Measurements from ENCODE around the gene RBMS3. TPM values are rescaled to one million over a fixed set of nuclear protein-coding genes. Genes with fewer than 3 reads are reported as not detected.

RBMS3 gene
- total RNA-seq, 2 donors from 2014 or later, result 31.7 to 45.1 TPM

- no peak for TF ChIP-seq CTCF (IDR thresholded peaks at IDR 0.05)
- no peak for TF ChIP-seq POLR2AphosphoS5 (IDR thresholded peaks at IDR 0.05)
- TF ChIP-seq POLR2A (IDR thresholded peaks at IDR 0.05), result no peak
- Histone ChIP-seq H3K4me3 (no peak overlapping the region), H3K36me3 (no peaks in the 10 kb centered on the region), H3K27me3 (replicated peaks; ENCODE audit: insufficient read depth) (no peaks in the 10 kb centered on the region), H3K4me1 (replicated peaks) (no peaks in the 10 kb centered on the region), H3K27ac (no peak overlapping the region), H3K9me3 (no peaks in the 10 kb centered on the region)
- DNase-seq (ENCODE audit: low spot score), result no peak
- intact Hi-C loops (cut with DNase I), result no loop called here
- 97% methylated on average over 1 of the region's 1 CpG for WGBS
These were observed 692.9 kb downstream of the RBMS3 start for GRCh38 chr3:29973763-29974162.

- Histone ChIP-seq H3K4me3 (no peak overlapping the region), H3K9me3 (no peaks in the 10 kb centered on the region), H3K27me3 (replicated peaks; ENCODE audit: insufficient read depth) (no peaks in the 10 kb centered on the region), H3K36me3 (no peaks in the 10 kb centered on the region), H3K27ac (no peak overlapping the region), H3K4me1 (replicated peaks) (no peaks in the 10 kb centered on the region)
- TF ChIP-seq POLR2AphosphoS5 (IDR thresholded peaks at IDR 0.05) (no peak), POLR2A (IDR thresholded peaks at IDR 0.05) (no peak), CTCF (IDR thresholded peaks at IDR 0.05) (no peak)
- WGBS, result 92% methylated on average over 5 of the region's 5 CpGs
- intact Hi-C loops (cut with DNase I), result no loop called here
- no peak for DNase-seq (ENCODE audit: low spot score)
These were observed 696.0 kb downstream of the RBMS3 start for GRCh38 chr3:29976871-29977270.

- no peak for TF ChIP-seq CTCF (IDR thresholded peaks at IDR 0.05)
- TF ChIP-seq POLR2AphosphoS5 (IDR thresholded peaks at IDR 0.05), result no peak
- no peak for TF ChIP-seq POLR2A (IDR thresholded peaks at IDR 0.05)
- DNase-seq (ENCODE audit: low spot score), result no peak
- no peak overlapping the region for H3K4me3 ChIP-seq
- H3K27ac ChIP-seq, result no peak overlapping the region
- H3K9me3 ChIP-seq, result no peaks in the 10 kb centered on the region
- H3K36me3 ChIP-seq, result no peaks in the 10 kb centered on the region
- 73% methylated on average over 2 of the region's 2 CpGs for WGBS
- intact Hi-C loops (cut with DNase I), result no loop called here
- H3K4me1 ChIP-seq (replicated peaks), result no peaks in the 10 kb centered on the region
- no peaks in the 10 kb centered on the region for H3K27me3 ChIP-seq (replicated peaks; ENCODE audit: insufficient read depth)
These were observed 696.5 kb downstream of the RBMS3 start for GRCh38 chr3:29977360-29977759.

- H3K4me1 ChIP-seq (replicated peaks), result no peaks in the 10 kb centered on the region
- TF ChIP-seq POLR2AphosphoS5 (IDR thresholded peaks at IDR 0.05) (no peak), CTCF (IDR thresholded peaks at IDR 0.05) (no peak), POLR2A (IDR thresholded peaks at IDR 0.05) (no peak)
- no peaks in the 10 kb centered on the region for H3K9me3 ChIP-seq
- intact Hi-C loops (cut with DNase I), result no loop called here
- no peak overlapping the region for H3K27ac ChIP-seq
- no peak overlapping the region for H3K4me3 ChIP-seq
- no peaks in the 10 kb centered on the region for H3K27me3 ChIP-seq (replicated peaks; ENCODE audit: insufficient read depth)
- H3K36me3 ChIP-seq, result no peaks in the 10 kb centered on the region
- DNase-seq (ENCODE audit: low spot score), result no peak
These were observed 697.2 kb downstream of the RBMS3 start for GRCh38 chr3:29978036-29978435.

- no peak for DNase-seq (ENCODE audit: low spot score)
- no peak overlapping the region for H3K27ac ChIP-seq
- TF ChIP-seq POLR2A (IDR thresholded peaks at IDR 0.05) (no peak), CTCF (IDR thresholded peaks at IDR 0.05) (no peak), POLR2AphosphoS5 (IDR thresholded peaks at IDR 0.05) (no peak)
- H3K4me1 ChIP-seq (replicated peaks), result no peaks in the 10 kb centered on the region
- intact Hi-C loops (cut with DNase I), result no loop called here
- no peak overlapping the region for H3K4me3 ChIP-seq
- no peaks in the 10 kb centered on the region for H3K36me3 ChIP-seq
- no peaks in the 10 kb centered on the region for H3K27me3 ChIP-seq (replicated peaks; ENCODE audit: insufficient read depth)
- no peaks in the 10 kb centered on the region for H3K9me3 ChIP-seq
These were observed 710.3 kb downstream of the RBMS3 start for GRCh38 chr3:29991198-29991597.
